SK-N-SH (cell line): ENCODE data around the gene ATE1. TPM values are rescaled to one million over a fixed set of nuclear protein-coding genes. Genes with fewer than 3 reads are reported as not detected.
"Not testable (repeated sequence)": the region's sequence is repeated elsewhere in the genome, so short reads cannot be mapped to it uniquely, and the experiment has no call there.

ENCODE experiments used
- CTCF ChIA-PET: fragments of 300-600, 350-600 bp; formaldehyde crosslinking; extraction: SDS; loops from one replicate; lab custom pipeline; 2021; lab: Yijun Ruan, JAX
- POLR2A ChIA-PET: fragments of 350-600 bp; sonication (Branson Sonifier 250); formaldehyde crosslinking; extraction: SDS; loops from one replicate; lab custom pipeline; 2020; ENCODE audit warnings: antibody characterized with exemption, inconsistent platforms; lab: Yijun Ruan, JAX
- DNase-seq: peaks from one replicate; pipeline ENCODE4 v3.0.0; 2012
- H2AFZ ChIP-seq: fragments of 200-600 bp; sonication (generic); 2 replicates; pipeline ENCODE4 v1.8.1; 2016; ENCODE audit warnings: antibody characterized with exemption, mild to moderate bottlenecking, low read depth
- H3F3A ChIP-seq: fragments of 200-600 bp; sonication (generic); replicated peaks from 2 replicates; pipeline ENCODE3; 2016; ENCODE audit warnings: antibody characterized with exemption, mild to moderate bottlenecking; ENCODE audit not compliant: insufficient read depth
- H3K27ac ChIP-seq, 2 experiments: fragments of 200-500 bp in 1 of 2; fragments of 200-600 bp in 1 of 2; sonication (Bioruptor generic) in 1 of 2; sonication (generic), shearing (Covaris generic) in 1 of 2; 2 replicates each; pipeline versions ENCODE4 v1.5.1 to v1.6.1; 2014 to 2016; ENCODE audit warnings: low read depth in 2 of 2, inconsistent platforms in 1 of 2, low read length in 1 of 2, mild to moderate bottlenecking in 1 of 2, mixed read lengths in 1 of 2
- H3K27me3 ChIP-seq: fragments of 200-600 bp; sonication (generic), shearing (Covaris generic); 2 replicates; pipeline ENCODE4 v1.6.1; 2016; ENCODE audit warnings: mixed run types; ENCODE audit not compliant: insufficient read depth
- H3K36me3 ChIP-seq, 2 experiments: fragments of 200-500 bp in 1 of 2; fragments of 200-600 bp in 1 of 2; sonication (Bioruptor generic) in 1 of 2; sonication (generic) in 1 of 2; replicated peaks in 1 of 2; 2 replicates each; pipeline versions ENCODE3 to v1.5.1; 2014 to 2016; ENCODE audit warnings: low read length in 1 of 2, mild to moderate bottlenecking in 1 of 2; ENCODE audit not compliant: insufficient read depth in 2 of 2, control insufficient read depth in 1 of 2
- H3K4me1 ChIP-seq, 2 experiments: fragments of 200-500 bp in 1 of 2; fragments of 200-600 bp in 1 of 2; sonication (Bioruptor generic) in 1 of 2; sonication (generic), shearing (Covaris generic) in 1 of 2; 2 replicates each; pipeline versions ENCODE4 v1.5.1 to v1.6.1; 2014 to 2016; ENCODE audit warnings: low read depth in 1 of 2, low read length in 1 of 2, mixed run types in 1 of 2; ENCODE audit not compliant: insufficient read depth in 2 of 2, control insufficient read depth in 1 of 2
- H3K4me2 ChIP-seq: fragments of 200-600 bp; sonication (generic), shearing (Covaris generic); 2 replicates; pipeline ENCODE4 v1.6.1; 2017; ENCODE audit warnings: mixed run types
- H3K4me3 ChIP-seq, 2 experiments: fragments of 200-500 bp in 1 of 2; fragments of 200-600 bp in 1 of 2; sonication (Bioruptor generic) in 1 of 2; sonication (generic), shearing (Covaris generic) in 1 of 2; 2 replicates each; pipeline versions ENCODE4 v1.5.1 to v1.8.1; 2014 to 2016; ENCODE audit warnings: low read depth in 2 of 2, inconsistent platforms in 1 of 2, low read length in 1 of 2, mild to moderate bottlenecking in 1 of 2, mixed read lengths in 1 of 2, moderate library complexity in 1 of 2
- H3K79me2 ChIP-seq: fragments of 200-600 bp; sonication (generic); 2 replicates; pipeline ENCODE4 v1.8.1; 2017; ENCODE audit warnings: mild to moderate bottlenecking; ENCODE audit not compliant: insufficient read depth
- H3K9ac ChIP-seq: fragments of 200-600 bp; sonication (generic); 2 replicates; pipeline ENCODE4 v1.6.1; 2017; ENCODE audit warnings: mixed run types
- H3K9me2 ChIP-seq: fragments of 200-600 bp; sonication (generic); 2 replicates; pipeline ENCODE4 v1.6.1; 2017; ENCODE audit warnings: mixed run types
- H3K9me3 ChIP-seq: fragments of 200-600 bp; sonication (generic); 2 replicates; pipeline ENCODE4 v1.6.1; 2017; ENCODE audit warnings: mixed run types, mild to moderate bottlenecking, moderate library complexity
- H4K20me1 ChIP-seq: fragments of 200-600 bp; sonication (generic); 2 replicates; pipeline ENCODE4 v1.6.1; 2017; ENCODE audit warnings: mild to moderate bottlenecking, mixed run types; ENCODE audit not compliant: insufficient read depth
- CTCF ChIP-seq: fragments of 200-600 bp; sonication (generic); IDR thresholded peaks from 2 replicates; pipeline ENCODE4 v1.6.1; 2017; ENCODE audit warnings: antibody characterized with exemption, mild to moderate bottlenecking, moderate library complexity
- ELF1 ChIP-seq: IDR thresholded peaks from 2 replicates; pipeline ENCODE4 v1.4.0; 2012
- EP300 ChIP-seq, 2 experiments: IDR thresholded peaks; 2 replicates each; pipeline versions ENCODE4 v1.4.0 to v1.6.1; 2012; ENCODE audit warnings: borderline replicate concordance in 1 of 2, low read depth in 1 of 2, low read length in 1 of 2
- EZH2phosphoT487 ChIP-seq: fragments of 200-600 bp; sonication (generic); IDR thresholded peaks from 2 replicates; pipeline ENCODE4 v1.6.1; 2017; ENCODE audit warnings: low read depth, mixed run types, mild to moderate bottlenecking, antibody characterized with exemption, moderate library complexity, borderline replicate concordance
- FOSL2 ChIP-seq: IDR thresholded peaks from 2 replicates; pipeline ENCODE4 v1.4.0; 2012; ENCODE audit warnings: low read depth, mild to moderate bottlenecking, moderate library complexity, borderline replicate concordance
- GABPA ChIP-seq: IDR thresholded peaks from 2 replicates; pipeline ENCODE4 v1.4.0; 2012; ENCODE audit warnings: low read depth, mild to moderate bottlenecking
- GATA2 ChIP-seq: sonication (generic); formaldehyde crosslinking; IDR thresholded peaks from 2 replicates; pipeline ENCODE4 v1.5.0; 2020; ENCODE audit warnings: mild to moderate bottlenecking, missing genetic modification reagents
- JUND ChIP-seq: IDR thresholded peaks from 2 replicates; pipeline ENCODE4 v1.4.0; 2012
- MAX ChIP-seq: IDR thresholded peaks from 2 replicates; pipeline ENCODE4 v1.4.0; 2012; ENCODE audit warnings: low read depth
- MXI1 ChIP-seq: IDR thresholded peaks from 2 replicates; pipeline ENCODE4 v1.6.1; 2012; ENCODE audit warnings: mild to moderate bottlenecking, low read depth, low read length, improper control_type of control experiment
- NRF1 ChIP-seq: IDR thresholded peaks from 2 replicates; pipeline ENCODE4 v1.6.1; 2012; ENCODE audit warnings: low read depth, mild to moderate bottlenecking, low read length
- POLR2AphosphoS5 ChIP-seq: IDR thresholded peaks from 2 replicates; pipeline ENCODE4 v1.6.1; 2012; ENCODE audit warnings: low read depth, low read length
- RAD21 ChIP-seq: IDR thresholded peaks from 2 replicates; pipeline ENCODE4 v1.6.1; 2012; ENCODE audit warnings: mild to moderate bottlenecking, low read length
- RCOR1 ChIP-seq: fragments of 150-350 bp; IDR thresholded peaks from 2 replicates; pipeline ENCODE4 v1.6.1; 2017; ENCODE audit warnings: antibody characterized with exemption, low read length
- REST ChIP-seq: IDR thresholded peaks from 2 replicates; pipeline ENCODE4 v1.6.1; 2012; ENCODE audit warnings: mild to moderate bottlenecking, low read depth, low read length, moderate library complexity
- SMC3 ChIP-seq: IDR thresholded peaks from 2 replicates; pipeline ENCODE4 v1.6.1; 2012; ENCODE audit warnings: low read depth, low read length, improper control_type of control experiment
- TAF1 ChIP-seq: IDR thresholded peaks from 2 replicates; pipeline ENCODE4 v1.6.1; 2012; ENCODE audit warnings: low read depth, mild to moderate bottlenecking, low read length, moderate library complexity, borderline replicate concordance
- TEAD4 ChIP-seq: IDR thresholded peaks from 2 replicates; pipeline ENCODE4 v1.4.0; 2012; ENCODE audit warnings: mild to moderate bottlenecking, borderline replicate concordance; ENCODE audit not compliant: insufficient read depth
- USF2 ChIP-seq: fragments of 150-350 bp; IDR thresholded peaks from 2 replicates; pipeline ENCODE4 v1.6.1; 2017; ENCODE audit warnings: antibody characterized with exemption, low read length, low read depth, borderline replicate concordance
- ZBTB33 ChIP-seq: IDR thresholded peaks from 2 replicates; pipeline ENCODE4 v1.4.0; 2012; ENCODE audit warnings: low read depth, borderline replicate concordance
- WGBS: methylation state at CpG from one replicate; pipeline ENCODE4 v1.1.6; 2017; ENCODE audit warnings: low lambda C conversion rate; 5-methylcytosine and 5-hydroxymethylcytosine counted together
- polyA plus RNA-seq, 3 experiments: library from polyadenylated mRNA; depleted of rRNA; stranded (reverse); fragments of >200 nt; gene quantifications; 2 replicates each; pipeline ENCODE4 v1.2.3, GENCODE V29; 2012

ATE1 gene
- polyA plus RNA-seq, 1 of the 3 experiments (the other 2 are of a cell fraction), result 6.3 TPM

GRCh38 chr10:121828045-121828444 lies 99.8 kb downstream of the ATE1 start:
- Histone ChIP-seq H3K27ac (no peak overlapping the region), H4K20me1 (no peaks in the 10 kb centered on the region), H3K4me2 (no peak overlapping the region), H2AFZ (no peak overlapping the region), H3K9me3 (no peaks in the 10 kb centered on the region), H3F3A (peaks cover 7% of the 10 kb centered on the region), H3K4me3 (no peak overlapping the region), H3K79me2 (no peaks in the 10 kb centered on the region), H3K4me1 (no peaks in the 10 kb centered on the region), H3K36me3 (peaks cover 16 to 19% of the 10 kb centered on the region in 2 experiments), H3K9ac (no peak overlapping the region), H3K9me2 (no peaks in the 10 kb centered on the region), H3K27me3 (no peaks in the 10 kb centered on the region)
- DNase-seq, result no peak
- POLR2A ChIA-PET, result no interaction called here
- TF ChIP-seq TEAD4 (no peak), RCOR1 (no peak), ELF1 (no peak), NRF1 (no peak), MAX (no peak), JUND (no peak), GATA2 (CRISPR knock-in tag) (no peak), RAD21 (no peak), EP300 (IDR thresholded peaks at IDR 0.05; ENCODE audit: borderline replicate concordance in 1 of 2, low read depth in 1 of 2, low read length in 1 of 2) (no peak), CTCF (no peak), POLR2AphosphoS5 (no peak), TAF1 (no peak), MXI1 (no peak), EZH2phosphoT487 (no peak), SMC3 (no peak), FOSL2 (no peak), GABPA (no peak), REST (no peak), USF2 (no peak), ZBTB33 (no peak)
- CTCF ChIA-PET, result interaction anchor here (3.9 kb wide), 1 partner anchor 58 kb away, joined by 24 read pairs; no protein-coding TSS in a partner anchor
- 94% methylated on average over 3 of the region's 5 CpGs for WGBS

- H3F3A ChIP-seq, H3K4me1 ChIP-seq, H3K27me3 ChIP-seq, H3K4me2 ChIP-seq, H3K9me2 ChIP-seq, H4K20me1 ChIP-seq, H3K79me2 ChIP-seq, H3K27ac ChIP-seq, H2AFZ ChIP-seq, H3K4me3 ChIP-seq, H3K9me3 ChIP-seq, DNase-seq, POLR2A ChIA-PET, H3K9ac ChIP-seq: not testable (repeated sequence)
- CTCF ChIA-PET, result interaction anchor here (0.7 to 3.9 kb wide), 3 partner anchors 59 to 148 kb away, joined by 3 to 24 read pairs (median 3); no protein-coding TSS in a partner anchor
- 98% methylated on average over 5 of the region's 5 CpGs for WGBS
- H3K36me3 ChIP-seq, result peaks cover 14 to 15% of the 10 kb centered on the region in 2 experiments
These were observed 101.1 kb downstream of the ATE1 start for GRCh38 chr10:121826773-121827172.
